HepG2 (cell line): ENCODE results near the gene CTXN1.

ENCODE experiments used
- ATF2 ChIP-seq: sonication (generic); formaldehyde crosslinking; IDR thresholded peaks from 2 replicates; pipeline ENCODE4 v1.4.0; 2020; ENCODE audit warnings: missing genetic modification reagents
- CTCF ChIP-seq: sonication (generic); formaldehyde crosslinking; IDR thresholded peaks from 2 replicates; pipeline ENCODE4 v1.5.0; 2020; ENCODE audit warnings: mild to moderate bottlenecking, missing genetic modification reagents, moderate library complexity
- EZH2 ChIP-seq: conservative IDR thresholded peaks from 2 replicates; pipeline ENCODE4 v1.6.1; 2012; ENCODE audit warnings: mild to moderate bottlenecking, low read depth, low read length, moderate library complexity
- FOXJ3 ChIP-seq: sonication (generic); formaldehyde crosslinking; IDR thresholded peaks from 2 replicates; pipeline ENCODE4 v1.4.0; 2020; ENCODE audit warnings: missing genetic modification reagents, mild to moderate bottlenecking, borderline replicate concordance
- KDM3A ChIP-seq: IDR thresholded peaks from 2 replicates; pipeline ENCODE4 v1.6.1; 2018; ENCODE audit warnings: low read depth, missing compliant biosample characterization
- KDM5A ChIP-seq: fragments of 200-600 bp; sonication (generic); IDR thresholded peaks from 2 replicates; pipeline ENCODE4 v1.7.0; 2018; ENCODE audit warnings: antibody characterized with exemption, mild to moderate bottlenecking, low read length, borderline replicate concordance
- KLF9 ChIP-seq: IDR thresholded peaks from 2 replicates; pipeline ENCODE4 v1.6.1; 2016; ENCODE audit warnings: low read depth
- NR2C2 ChIP-seq: sonication (generic); formaldehyde crosslinking; IDR thresholded peaks from 2 replicates; pipeline ENCODE4 v1.4.0; 2020; ENCODE audit warnings: missing genetic modification reagents, mild to moderate bottlenecking, moderate library complexity, borderline replicate concordance
- RBAK ChIP-seq: sonication (generic); formaldehyde crosslinking; IDR thresholded peaks from 2 replicates; pipeline ENCODE4 v1.5.1; 2020; ENCODE audit warnings: mild to moderate bottlenecking, missing genetic modification reagents
- TCF12 ChIP-seq, 2 experiments: fragments of 450-650 bp in 1 of 2; sonication (generic) in 1 of 2; formaldehyde crosslinking in 1 of 2; IDR thresholded peaks; 2 replicates each; pipeline versions ENCODE4 v1.6.1 to v1.8.0; 2017 to 2022; ENCODE audit warnings: antibody characterized with exemption in 1 of 2, mild to moderate bottlenecking in 1 of 2, missing genetic modification reagents in 1 of 2, moderate library complexity in 1 of 2
- ZFYVE20 ChIP-seq: sonication (generic); formaldehyde crosslinking; IDR thresholded peaks from 2 replicates; pipeline ENCODE4 v1.8.0; 2023; ENCODE audit warnings: low read depth, mild to moderate bottlenecking, moderate library complexity, missing genetic modification reagents, borderline replicate concordance
- ZNF12 ChIP-seq: sonication (generic); formaldehyde crosslinking; IDR thresholded peaks from 2 replicates; pipeline ENCODE4 v1.5.0; 2020; ENCODE audit warnings: missing genetic modification reagents
- ZNF274 ChIP-seq: sonication (generic); formaldehyde crosslinking; IDR thresholded peaks from 2 replicates; pipeline ENCODE4 v1.5.1; 2020; ENCODE audit warnings: mild to moderate bottlenecking, missing genetic modification reagents

DNA sequence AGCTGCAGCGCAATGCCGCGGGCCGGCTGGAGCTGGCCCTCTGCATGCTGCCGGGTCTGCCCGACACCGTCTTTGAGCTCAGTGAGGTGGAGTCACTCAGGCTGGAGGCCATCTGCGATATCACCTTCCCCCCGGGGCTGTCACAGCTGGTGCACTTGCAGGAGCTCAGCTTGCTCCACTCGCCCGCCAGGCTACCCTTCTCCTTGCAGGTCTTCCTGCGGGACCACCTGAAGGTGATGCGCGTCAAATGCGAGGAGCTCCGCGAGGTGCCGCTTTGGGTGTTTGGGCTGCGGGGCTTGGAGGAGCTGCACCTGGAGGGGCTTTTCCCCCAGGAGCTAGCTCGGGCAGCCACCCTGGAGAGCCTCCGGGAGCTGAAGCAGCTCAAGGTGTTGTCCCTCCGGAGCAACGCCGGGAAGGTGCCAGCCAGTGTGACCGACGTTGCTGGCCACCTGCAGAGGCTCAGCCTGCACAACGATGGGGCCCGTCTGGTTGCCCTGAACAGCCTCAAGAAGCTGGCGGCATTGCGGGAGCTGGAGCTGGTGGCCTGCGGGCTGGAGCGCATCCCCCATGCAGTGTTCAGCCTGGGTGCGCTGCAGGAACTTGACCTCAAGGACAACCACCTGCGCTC, 26.1 kb downstream of the CTXN1 start:
- TF ChIP-seq TCF12 (IDR thresholded peaks at IDR 0.05) (no peak), TCF12 (CRISPR knock-in tag; IDR thresholded peaks at IDR 0.05) (no peak), ZNF12 (CRISPR knock-in tag) (no peak), RBAK (CRISPR knock-in tag) (no peak), EZH2 (no peak), ZNF274 (CRISPR knock-in tag) (no peak), KDM5A (no peak), FOXJ3 (CRISPR knock-in tag) (no peak), KDM3A (no peak), CTCF (CRISPR knock-in tag) (no peak), NR2C2 (CRISPR knock-in tag) (no peak), KLF9 (CRISPR knock-in tag) (no peak), ZFYVE20 (no peak), ATF2 (CRISPR knock-in tag) (no peak)
